H9 (cell line): ENCODE measurements around the gene PHTF2. TPM values are rescaled to one million over a fixed set of nuclear protein-coding genes. Genes with fewer than 3 reads are reported as not detected.

Experiments
- DNase-seq: peaks from one replicate; pipeline ENCODE4 v3.0.0-alpha.2; 2017
- H2AFZ ChIP-seq: one replicate; pipeline ENCODE4 v1.6.1; 2013; ENCODE audit warnings: mild to moderate bottlenecking, low read length, control low read depth, moderate library complexity
- H2AK5ac ChIP-seq: 2 replicates; pipeline ENCODE4 v1.6.1; 2013; ENCODE audit warnings: low read length, control low read depth, mixed read lengths; ENCODE audit not compliant: insufficient read length
- H2BK120ac ChIP-seq: one replicate; pipeline ENCODE4 v1.6.1; 2013; ENCODE audit warnings: low read depth, mild to moderate bottlenecking, low read length, control low read depth, inconsistent platforms; ENCODE audit not compliant: poor library complexity, severe bottlenecking
- H2BK12ac ChIP-seq: 2 replicates; pipeline ENCODE4 v1.6.1; 2013; ENCODE audit warnings: low read length, control low read depth, mixed read lengths, low read depth; ENCODE audit not compliant: insufficient read length
- H2BK15ac ChIP-seq: 2 replicates; pipeline ENCODE4 v1.6.1; 2013; ENCODE audit warnings: low read depth, low read length, control low read depth
- H2BK20ac ChIP-seq: one replicate; pipeline ENCODE4 v1.6.1; 2013; ENCODE audit warnings: low read depth, mild to moderate bottlenecking, low read length, control low read depth, inconsistent platforms; ENCODE audit not compliant: poor library complexity, severe bottlenecking
- H2BK5ac ChIP-seq: 2 replicates; pipeline ENCODE4 v1.6.1; 2013; ENCODE audit warnings: low read length, control low read depth, mixed read lengths; ENCODE audit not compliant: insufficient read length
- H3K14ac ChIP-seq: 2 replicates; pipeline ENCODE4 v1.6.1; 2013; ENCODE audit warnings: low read length, control low read depth; ENCODE audit not compliant: insufficient read depth
- H3K18ac ChIP-seq: 2 replicates; pipeline ENCODE4 v1.6.1; 2013; ENCODE audit warnings: low read depth, mild to moderate bottlenecking, mixed read lengths, low read length, control low read depth; ENCODE audit not compliant: insufficient read length
- H3K23ac ChIP-seq: 2 replicates; pipeline ENCODE4 v1.6.1; 2013; ENCODE audit warnings: low read length, control low read depth, mixed read lengths, low read depth; ENCODE audit not compliant: insufficient read length
- H3K23me2 ChIP-seq: 2 replicates; pipeline ENCODE4 v1.6.1; 2013; ENCODE audit warnings: low read depth, mild to moderate bottlenecking, mixed read lengths, low read length, control low read depth; ENCODE audit not compliant: insufficient read length, poor library complexity, severe bottlenecking
- H3K27ac ChIP-seq: 2 replicates; pipeline ENCODE4 v1.5.1; 2013; ENCODE audit warnings: low read length, control low read depth, mixed read lengths, low read depth; ENCODE audit not compliant: insufficient read length
- H3K27me3 ChIP-seq: 2 replicates; pipeline ENCODE4 v1.6.1; 2013; ENCODE audit warnings: low read length, control low read depth, inconsistent platforms; ENCODE audit not compliant: insufficient read depth
- H3K4ac ChIP-seq: 2 replicates; pipeline ENCODE4 v1.6.1; 2013; ENCODE audit warnings: low read depth, mild to moderate bottlenecking, control low read depth, inconsistent platforms, low read length, moderate library complexity
- H3K4me1 ChIP-seq: 2 replicates; pipeline ENCODE4 v1.6.1; 2013; ENCODE audit warnings: low read length, control low read depth, inconsistent platforms; ENCODE audit not compliant: insufficient read depth
- H3K4me2 ChIP-seq: 2 replicates; pipeline ENCODE4 v1.6.1; 2013; ENCODE audit warnings: low read length, control low read depth, mixed read lengths; ENCODE audit not compliant: insufficient read length, insufficient read depth
- H3K56ac ChIP-seq: 2 replicates; pipeline ENCODE4 v1.6.1; 2013; ENCODE audit warnings: low read depth, mild to moderate bottlenecking, mixed read lengths, low read length, control low read depth; ENCODE audit not compliant: insufficient read length
- H3K79me1 ChIP-seq: 2 replicates; pipeline ENCODE4 v1.6.1; 2013; ENCODE audit warnings: low read depth, mild to moderate bottlenecking, moderate library complexity, low read length, control low read depth, inconsistent platforms; ENCODE audit not compliant: insufficient read depth, poor library complexity, severe bottlenecking
- H3K79me2 ChIP-seq: 2 replicates; pipeline ENCODE4 v1.6.1; 2013; ENCODE audit warnings: low read length, control low read depth, inconsistent platforms; ENCODE audit not compliant: insufficient read depth
- H3K9ac ChIP-seq: 2 replicates; pipeline ENCODE4 v1.6.1; 2013; ENCODE audit warnings: low read length, control low read depth, mixed read lengths; ENCODE audit not compliant: insufficient read length; ENCODE audit errors: extremely low read depth
- H3K9me3 ChIP-seq: one replicate; pipeline ENCODE4 v1.6.1; 2013; ENCODE audit warnings: low read depth, low read length, inconsistent platforms; ENCODE audit not compliant: control insufficient read depth
- H3T11ph ChIP-seq: one replicate; pipeline ENCODE4 v1.6.1; 2013; ENCODE audit warnings: mild to moderate bottlenecking, low read length, control low read depth, inconsistent platforms
- H4K20me1 ChIP-seq: one replicate; pipeline ENCODE4 v1.6.1; 2013; ENCODE audit not compliant: control insufficient read depth, insufficient read length, insufficient read depth
- H4K5ac ChIP-seq: 2 replicates; pipeline ENCODE4 v1.6.1; 2013; ENCODE audit warnings: low read depth, mild to moderate bottlenecking, mixed read lengths, low read length, control low read depth; ENCODE audit not compliant: insufficient read length
- H4K8ac ChIP-seq: replicated peaks from 2 replicates; pipeline ENCODE4 v1.6.1; 2013; ENCODE audit warnings: low read length, control low read depth, mixed read lengths, low read depth; ENCODE audit not compliant: insufficient read length
- H4K91ac ChIP-seq: 2 replicates; pipeline ENCODE4 v1.6.1; 2013; ENCODE audit warnings: low read depth, mild to moderate bottlenecking, moderate library complexity, mixed read lengths, low read length, control low read depth; ENCODE audit not compliant: insufficient read length
- H3K27ac Mint-ChIP-seq, 3 experiments: 2 replicates in 2 of 3; 3 replicates in 1 of 3; pipeline ENCODE4 v1.8.0; 2020 to 2021; ENCODE audit warnings: mixed read lengths in 3 of 3, mild to moderate bottlenecking in 1 of 3, moderate library complexity in 1 of 3
- H3K27me3 Mint-ChIP-seq: 2 replicates; pipeline ENCODE4 v1.8.0; 2021; ENCODE audit warnings: low read depth, mild to moderate bottlenecking, moderate library complexity, mixed read lengths
- H3K36me3 Mint-ChIP-seq, 3 experiments: 2 replicates in 2 of 3; 3 replicates in 1 of 3; pipeline ENCODE4 v1.8.0; 2020 to 2021; ENCODE audit warnings: low read depth in 3 of 3, mixed read lengths in 3 of 3; ENCODE audit not compliant: insufficient read depth in 1 of 3
- H3K4me1 Mint-ChIP-seq, 2 experiments: 2 replicates each; pipeline ENCODE4 v1.8.0; 2020; ENCODE audit warnings: mixed read lengths in 2 of 2
- H3K4me3 Mint-ChIP-seq, 2 experiments: 2 replicates in 1 of 2; 3 replicates in 1 of 2; pipeline ENCODE4 v1.8.0; 2020 to 2021; ENCODE audit warnings: mild to moderate bottlenecking in 2 of 2, mixed read lengths in 2 of 2, moderate library complexity in 1 of 2
- H3K9me3 Mint-ChIP-seq, 2 experiments: 2 replicates in 1 of 2; 3 replicates in 1 of 2; pipeline ENCODE4 v1.8.0; 2020; ENCODE audit warnings: mild to moderate bottlenecking in 2 of 2, mixed read lengths in 2 of 2, moderate library complexity in 1 of 2
- WGBS: extraction: QIAGEN DNeasy Blood & Tissue Kit; methylation state at CpG from one replicate; pipeline ENCODE4 v1.1.7; 2013; ENCODE audit warnings: missing lambda C conversion rate, low lambda C conversion rate, mixed read lengths; ENCODE audit not compliant: insufficient read length; ENCODE audit errors: extremely low coverage; 5-methylcytosine and 5-hydroxymethylcytosine counted together
- total RNA-seq: library from RNA; stranded (reverse); gene quantifications from 2 replicates; pipeline ENCODE4 v1.2.1, GENCODE V29; 2021
- TF ChIP-seq, protein P1 (sequence below): fragments of 200-600 bp; sonication (generic); conservative IDR thresholded peaks from 3 replicates; pipeline ENCODE4 v1.8.0; 2021; ENCODE audit warnings: antibody characterized with exemption, mild to moderate bottlenecking

PHTF2 gene
- total RNA-seq, 1 experiment from 2014 or later = 16.2 TPM

DNA sequence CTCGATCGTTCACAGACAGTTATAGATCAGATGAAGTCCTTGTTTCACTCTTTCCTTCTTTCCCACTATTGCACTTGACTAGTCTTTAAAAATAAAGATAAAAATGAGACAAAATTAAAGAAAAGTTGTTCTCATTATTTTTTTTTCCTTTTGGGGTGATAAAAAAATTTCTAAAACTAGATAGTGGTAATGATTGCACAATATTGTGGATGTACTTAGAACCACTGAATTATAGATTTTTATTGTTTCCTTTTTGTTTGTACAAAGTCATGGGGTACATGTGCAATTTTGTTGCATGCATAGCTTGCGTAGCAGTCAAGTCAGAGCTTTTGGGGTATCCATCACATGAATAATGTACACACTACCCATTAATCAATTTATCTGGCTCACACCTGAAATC, 97.3 kb downstream of the PHTF2 start:
- Histone ChIP-seq H3K79me2 (no peaks in the 10 kb centered on the region), H3K14ac (no peak overlapping the region), H3K27ac (no peak overlapping the region), H2BK5ac (no peak overlapping the region), H3K4ac (no peak overlapping the region), H3K4me1 (no peaks in the 10 kb centered on the region), H3K9ac (no peak overlapping the region), H2BK20ac (no peak overlapping the region), H3K18ac (no peak overlapping the region), H3K27me3 (no peaks in the 10 kb centered on the region), H3K9me3 (no peaks in the 10 kb centered on the region), H3K23me2 (no peaks in the 10 kb centered on the region), H4K91ac (no peak overlapping the region), H2AFZ (no peak overlapping the region), H3K23ac (no peak overlapping the region), H4K8ac (no peak overlapping the region), H4K5ac (no peak overlapping the region), H2AK5ac (no peak overlapping the region), H3K79me1 (no peaks in the 10 kb centered on the region), H2BK15ac (no peak overlapping the region), H3K56ac (no peak overlapping the region), H2BK120ac (no peak overlapping the region), H3T11ph (no peak overlapping the region), H2BK12ac (no peak overlapping the region), H3K4me2 (no peak overlapping the region), H4K20me1 (no peaks in the 10 kb centered on the region)
- no CpG with 5 or more reads among the region's 3 CpGs for WGBS
- no peak for DNase-seq
- no peaks in the 10 kb centered on the region for H3K9me3 Mint-ChIP-seq
- H3K4me1 Mint-ChIP-seq = 0 out of 4 replicates have a peak, but pooled peaks cover 0 to 3% of the 10 kb centered on the region in 2 experiments
- TF ChIP-seq, protein P1, sequence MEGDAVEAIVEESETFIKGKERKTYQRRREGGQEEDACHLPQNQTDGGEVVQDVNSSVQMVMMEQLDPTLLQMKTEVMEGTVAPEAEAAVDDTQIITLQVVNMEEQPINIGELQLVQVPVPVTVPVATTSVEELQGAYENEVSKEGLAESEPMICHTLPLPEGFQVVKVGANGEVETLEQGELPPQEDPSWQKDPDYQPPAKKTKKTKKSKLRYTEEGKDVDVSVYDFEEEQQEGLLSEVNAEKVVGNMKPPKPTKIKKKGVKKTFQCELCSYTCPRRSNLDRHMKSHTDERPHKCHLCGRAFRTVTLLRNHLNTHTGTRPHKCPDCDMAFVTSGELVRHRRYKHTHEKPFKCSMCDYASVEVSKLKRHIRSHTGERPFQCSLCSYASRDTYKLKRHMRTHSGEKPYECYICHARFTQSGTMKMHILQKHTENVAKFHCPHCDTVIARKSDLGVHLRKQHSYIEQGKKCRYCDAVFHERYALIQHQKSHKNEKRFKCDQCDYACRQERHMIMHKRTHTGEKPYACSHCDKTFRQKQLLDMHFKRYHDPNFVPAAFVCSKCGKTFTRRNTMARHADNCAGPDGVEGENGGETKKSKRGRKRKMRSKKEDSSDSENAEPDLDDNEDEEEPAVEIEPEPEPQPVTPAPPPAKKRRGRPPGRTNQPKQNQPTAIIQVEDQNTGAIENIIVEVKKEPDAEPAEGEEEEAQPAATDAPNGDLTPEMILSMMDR = no peak
- no peaks in the 10 kb centered on the region for H3K27me3 Mint-ChIP-seq
- H3K4me3 Mint-ChIP-seq = no peak overlapping the region
- H3K36me3 Mint-ChIP-seq = no peaks in the 10 kb centered on the region
- H3K27ac Mint-ChIP-seq = no peak overlapping the region
